Measurements from ENCODE around the gene BANP.

BANP gene

DNA sequence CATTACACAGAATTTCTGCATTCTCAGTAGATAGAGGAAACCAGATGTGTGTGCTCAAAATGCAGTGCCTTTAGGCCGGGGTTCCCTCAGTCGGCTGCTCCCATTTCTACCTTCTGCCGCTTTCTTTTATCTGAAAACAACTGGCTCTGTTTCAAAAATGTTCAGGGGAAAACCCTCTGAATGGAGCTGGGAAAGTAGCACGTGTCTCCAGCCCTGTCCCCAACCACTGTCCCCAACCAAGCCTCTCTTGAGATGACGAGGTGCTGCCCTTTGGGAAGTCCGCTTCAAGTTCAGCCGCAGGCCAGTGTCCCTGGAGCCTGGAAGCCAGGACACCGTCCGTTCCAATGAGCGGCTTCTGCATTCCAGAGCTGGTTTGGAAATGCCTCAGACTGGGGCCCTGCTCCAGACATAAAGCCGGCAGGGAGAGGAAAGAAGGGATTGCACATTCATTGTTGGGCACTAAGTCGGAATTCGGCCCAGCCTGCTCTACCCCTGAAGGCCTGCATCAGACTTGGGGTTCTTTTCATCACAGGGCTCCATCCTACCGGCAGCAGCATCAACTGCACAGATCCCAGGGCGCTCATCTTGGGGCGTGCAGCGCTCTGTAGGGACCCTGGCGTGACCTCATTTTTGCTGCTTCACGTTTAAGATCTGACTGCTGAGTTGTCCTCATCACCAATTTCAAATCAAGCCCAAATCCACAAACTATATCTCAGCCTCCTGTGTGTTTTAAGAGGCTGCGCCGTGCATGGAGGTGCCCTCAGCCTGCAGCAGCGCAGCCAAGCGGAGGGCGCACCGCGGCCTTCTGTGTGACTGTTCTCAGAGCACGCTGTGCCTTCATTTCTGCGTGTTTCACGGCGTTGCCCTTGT lies 111.3 kb downstream of the BANP start:
- H3K9me3 ChIP-seq (ENCODE audit: low read length), result no peaks in the 10 kb centered on the region
- H2AFZ ChIP-seq (ENCODE audit: low read depth, low read length), result no peak overlapping the region
- H3K4me1 ChIP-seq (ENCODE audit: insufficient read depth, low read length), result no peaks in the 10 kb centered on the region
- no peaks in the 10 kb centered on the region for H3K27me3 ChIP-seq (ENCODE audit: insufficient read depth, low read length)
- H3K4me3 ChIP-seq (ENCODE audit: low read length), result no peak overlapping the region
- peaks cover 8% of the 10 kb centered on the region for H3K36me3 ChIP-seq (ENCODE audit: insufficient read depth, low read length)

DNA sequence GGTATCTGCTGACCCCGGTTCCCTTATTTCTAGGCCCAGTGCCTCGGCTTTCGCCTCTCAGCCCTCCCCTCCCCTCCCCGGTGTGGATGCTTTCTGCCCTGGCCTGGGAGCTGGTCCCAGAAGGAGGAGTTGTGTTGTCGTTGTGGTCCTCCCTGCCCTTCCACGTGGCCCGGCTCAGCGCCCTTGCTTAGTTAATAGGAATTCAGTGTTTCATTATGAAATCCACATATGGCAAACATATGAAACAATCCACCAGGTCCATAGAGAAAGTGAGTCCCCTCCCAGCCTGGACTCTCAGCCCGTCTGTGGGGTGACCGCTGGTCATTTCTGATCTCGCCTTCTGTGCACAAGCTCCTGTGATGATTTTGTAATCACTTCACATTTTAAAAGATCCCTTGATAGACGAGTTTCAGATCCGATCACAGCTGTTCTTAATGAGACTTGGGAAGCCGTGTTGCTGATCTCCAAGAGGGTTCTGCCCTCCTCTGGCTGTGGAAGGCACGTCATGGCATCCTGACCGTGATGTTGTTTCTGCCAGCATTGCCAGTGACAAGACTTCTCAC lies 112.1 kb downstream of the BANP start:
- Histone ChIP-seq H3K9me3 (ENCODE audit: low read length) (no peaks in the 10 kb centered on the region), H3K27me3 (ENCODE audit: insufficient read depth, low read length) (no peaks in the 10 kb centered on the region), H3K4me3 (ENCODE audit: low read length) (no peak overlapping the region), H2AFZ (ENCODE audit: low read depth, low read length) (no peak overlapping the region), H3K36me3 (ENCODE audit: insufficient read depth, low read length) (peaks cover 8% of the 10 kb centered on the region), H3K4me1 (ENCODE audit: insufficient read depth, low read length) (no peaks in the 10 kb centered on the region)

- Histone ChIP-seq H3K36me3 (ENCODE audit: insufficient read depth, low read length) (peaks cover 8% of the 10 kb centered on the region), H3K9me3 (ENCODE audit: low read length) (no peaks in the 10 kb centered on the region), H3K4me3 (ENCODE audit: low read length) (no peak overlapping the region), H3K27me3 (ENCODE audit: insufficient read depth, low read length) (no peaks in the 10 kb centered on the region), H2AFZ (ENCODE audit: low read depth, low read length) (no peak overlapping the region), H3K4me1 (ENCODE audit: insufficient read depth, low read length) (no peaks in the 10 kb centered on the region)
These were observed 113.0 kb downstream of the BANP start for GRCh38 chr16:88064011-88064888.

- H3K4me1 ChIP-seq (ENCODE audit: insufficient read depth, low read length), result no peaks in the 10 kb centered on the region
These were observed 113.9 kb downstream of the BANP start for GRCh38 chr16:88064889-88065746.

GRCh38 chr16:88065747-88066142 lies 114.5 kb downstream of the BANP start:
- no peaks in the 10 kb centered on the region for H3K4me1 ChIP-seq (ENCODE audit: insufficient read depth, low read length)
- H3K9me3 ChIP-seq (ENCODE audit: low read length), result no peaks in the 10 kb centered on the region
- H3K27me3 ChIP-seq (ENCODE audit: insufficient read depth, low read length), result no peaks in the 10 kb centered on the region
- no peak overlapping the region for H2AFZ ChIP-seq (ENCODE audit: low read depth, low read length)
- H3K4me3 ChIP-seq (ENCODE audit: low read length), result no peak overlapping the region
- peaks cover 4% of the 10 kb centered on the region for H3K36me3 ChIP-seq (ENCODE audit: insufficient read depth, low read length)

More at GRCh38 chr16:88064889-88065746, 113.9 kb downstream of the BANP start:
- Histone ChIP-seq H3K9me3 (ENCODE audit: low read length) (no peaks in the 10 kb centered on the region), H3K4me3 (ENCODE audit: low read length) (no peak overlapping the region), H3K27me3 (ENCODE audit: insufficient read depth, low read length) (no peaks in the 10 kb centered on the region), H3K36me3 (ENCODE audit: insufficient read depth, low read length) (peaks cover 6% of the 10 kb centered on the region), H2AFZ (ENCODE audit: low read depth, low read length) (no peak overlapping the region)

DNA sequence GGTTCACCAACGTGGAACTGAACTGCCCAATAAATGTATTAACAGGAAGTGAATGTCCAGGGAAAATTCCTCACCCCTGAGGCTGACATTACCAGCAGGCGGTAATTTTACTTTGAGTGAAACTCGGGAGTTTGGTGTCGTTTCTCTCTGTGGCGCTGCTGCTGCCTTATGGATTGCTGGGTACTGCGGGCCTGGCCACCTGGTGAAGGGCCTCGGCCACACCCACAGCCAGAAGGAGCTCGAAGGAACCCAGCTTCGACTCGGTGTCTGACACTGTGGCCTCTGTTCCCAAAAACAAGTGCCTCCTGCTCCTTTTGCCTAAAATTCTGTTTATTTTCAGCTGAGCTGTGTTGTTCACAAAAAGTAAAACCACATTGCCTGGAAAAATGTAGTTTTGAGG lies 115.0 kb downstream of the BANP start:
- Histone ChIP-seq H2AFZ (ENCODE audit: low read depth, low read length) (no peak overlapping the region), H3K9me3 (ENCODE audit: low read length) (no peaks in the 10 kb centered on the region), H3K27me3 (ENCODE audit: insufficient read depth, low read length) (no peaks in the 10 kb centered on the region), H3K36me3 (ENCODE audit: insufficient read depth, low read length) (peaks cover 4% of the 10 kb centered on the region), H3K4me3 (ENCODE audit: low read length) (no peak overlapping the region), H3K4me1 (ENCODE audit: insufficient read depth, low read length) (no peaks in the 10 kb centered on the region)

DNA sequence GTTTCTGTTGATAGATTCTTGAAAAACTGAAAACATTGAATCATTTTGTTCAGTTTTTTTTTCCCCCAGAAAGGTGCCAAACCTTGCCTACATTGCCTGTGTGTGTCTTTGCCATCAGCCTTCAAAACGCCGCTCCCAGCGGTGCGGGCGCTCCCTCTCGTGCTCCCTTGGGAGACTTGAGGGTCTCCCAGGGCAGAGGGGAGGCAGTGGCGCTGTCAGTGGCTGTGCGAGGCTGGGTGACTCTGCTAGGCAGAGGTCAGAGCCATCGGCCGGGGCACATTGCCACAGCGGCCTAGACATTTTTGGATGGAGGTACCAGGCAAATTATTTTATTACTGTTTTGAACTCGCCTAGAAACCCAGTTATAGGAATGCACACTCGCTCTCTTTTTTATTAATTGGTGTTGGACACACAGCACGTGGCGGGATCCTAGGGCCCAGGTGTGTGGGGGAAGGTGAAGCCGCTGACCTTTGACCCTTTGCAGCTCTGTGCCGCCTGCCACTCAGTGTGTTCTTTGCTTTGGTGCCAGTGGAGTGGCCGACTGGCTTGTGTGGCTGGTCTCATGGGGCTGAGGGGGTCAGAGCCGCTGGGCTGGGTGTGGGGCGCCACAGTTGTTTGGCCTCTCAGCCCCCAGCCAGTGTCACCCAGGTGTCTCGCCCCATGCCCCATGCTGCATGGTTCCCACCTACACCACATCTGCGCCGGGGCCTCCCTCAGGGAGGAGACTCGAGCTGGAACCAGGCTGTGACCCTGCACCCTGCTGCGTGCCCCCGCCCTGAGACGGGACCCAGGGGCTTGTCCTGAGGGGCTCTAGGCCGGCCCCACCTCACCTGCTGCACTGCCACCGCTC lies 115.7 kb downstream of the BANP start:
- Histone ChIP-seq H3K9me3 (ENCODE audit: low read length) (no peaks in the 10 kb centered on the region), H2AFZ (ENCODE audit: low read depth, low read length) (no peak overlapping the region), H3K4me1 (ENCODE audit: insufficient read depth, low read length) (no peaks in the 10 kb centered on the region), H3K27me3 (ENCODE audit: insufficient read depth, low read length) (no peaks in the 10 kb centered on the region), H3K4me3 (ENCODE audit: low read length) (no peak overlapping the region), H3K36me3 (ENCODE audit: insufficient read depth, low read length) (peaks cover 4% of the 10 kb centered on the region)

DNA sequence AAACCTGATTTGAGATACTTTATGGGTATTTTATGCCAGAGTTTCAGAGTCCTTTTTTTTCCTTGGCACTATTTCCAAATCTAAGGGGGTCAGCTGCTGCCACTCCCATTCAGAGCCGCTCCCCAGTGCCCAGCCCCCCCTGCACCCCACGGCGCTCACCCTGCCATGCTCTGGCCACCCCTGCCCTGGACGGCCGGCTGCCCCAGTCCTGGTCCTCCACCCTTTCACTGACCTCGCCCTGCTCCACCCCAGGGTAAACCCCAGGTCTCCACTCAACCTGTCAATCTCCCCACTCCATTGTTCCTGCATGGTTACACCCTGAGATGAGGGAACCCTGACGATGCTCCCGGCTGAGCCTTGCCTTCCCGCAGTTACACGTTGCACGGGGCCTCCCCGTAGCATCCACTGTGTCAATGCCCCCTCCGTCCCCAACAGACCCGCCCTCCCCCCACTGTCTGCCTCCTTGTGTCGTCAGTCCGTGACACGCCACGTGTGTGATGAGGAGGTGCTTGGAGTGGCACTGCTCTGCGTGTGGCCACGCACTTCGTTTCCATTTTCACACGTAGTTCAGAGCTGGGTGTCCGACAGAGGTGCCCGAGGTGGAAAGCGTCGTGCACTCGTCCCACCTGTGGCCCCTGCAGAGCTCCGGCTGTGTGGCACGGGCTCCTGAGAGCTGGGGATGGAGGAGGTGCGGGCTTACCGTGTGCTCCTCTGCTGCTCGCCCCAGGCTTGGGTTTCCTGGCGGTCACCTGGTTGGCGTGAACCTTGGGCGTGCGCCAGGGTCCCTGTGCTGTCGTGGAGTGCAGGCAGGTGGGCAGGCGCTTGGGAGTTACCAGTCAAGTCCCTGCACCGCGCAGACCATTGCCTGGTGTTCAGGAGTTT lies 116.5 kb downstream of the BANP start:
- H3K27me3 ChIP-seq (ENCODE audit: insufficient read depth, low read length), result no peaks in the 10 kb centered on the region
- no peak overlapping the region for H3K4me3 ChIP-seq (ENCODE audit: low read length)
- no peaks in the 10 kb centered on the region for H3K9me3 ChIP-seq (ENCODE audit: low read length)
- peaks cover 4% of the 10 kb centered on the region for H3K36me3 ChIP-seq (ENCODE audit: insufficient read depth, low read length)
- H3K4me1 ChIP-seq (ENCODE audit: insufficient read depth, low read length), result no peaks in the 10 kb centered on the region
- no peak overlapping the region for H2AFZ ChIP-seq (ENCODE audit: low read depth, low read length)

- no peaks in the 10 kb centered on the region for H3K4me1 ChIP-seq (ENCODE audit: insufficient read depth, low read length)
These were observed 117.5 kb downstream of the BANP start for GRCh38 chr16:88068476-88069396.

GRCh38 chr16:88069397-88070168 lies 118.3 kb downstream of the BANP start:
- H3K9me3 ChIP-seq (ENCODE audit: low read length), result no peaks in the 10 kb centered on the region
- no peak overlapping the region for H3K4me3 ChIP-seq (ENCODE audit: low read length)
- H2AFZ ChIP-seq (ENCODE audit: low read depth, low read length), result no peak overlapping the region
- no peaks in the 10 kb centered on the region for H3K27me3 ChIP-seq (ENCODE audit: insufficient read depth, low read length)
- no peaks in the 10 kb centered on the region for H3K4me1 ChIP-seq (ENCODE audit: insufficient read depth, low read length)
- peaks cover 10% of the 10 kb centered on the region for H3K36me3 ChIP-seq (ENCODE audit: insufficient read depth, low read length)

More at GRCh38 chr16:88068476-88069396, 117.5 kb downstream of the BANP start:
- H3K4me3 ChIP-seq (ENCODE audit: low read length), result no peak overlapping the region
- no peak overlapping the region for H2AFZ ChIP-seq (ENCODE audit: low read depth, low read length)
- H3K27me3 ChIP-seq (ENCODE audit: insufficient read depth, low read length), result no peaks in the 10 kb centered on the region
- H3K36me3 ChIP-seq (ENCODE audit: insufficient read depth, low read length), result peaks cover 7% of the 10 kb centered on the region
- H3K9me3 ChIP-seq (ENCODE audit: low read length), result no peaks in the 10 kb centered on the region

All from neuron (in vitro differentiated cells).